WTC11 (cell line): ENCODE measurements around the gene CEP170B. TPM values are rescaled to one million over a fixed set of nuclear protein-coding genes. Genes with fewer than 3 reads are reported as not detected.

Experiments
- ATAC-seq: fragments of 200-7000 bp; cut with Tn5 transposase; 2 replicates; pipeline ENCODE4 v1.10.0; 2021; ENCODE audit warnings: mild to moderate bottlenecking, moderate library complexity
- CTCF ChIA-PET: fragments of 300-600 bp; sonication (Branson Sonifier 250); formaldehyde crosslinking; loops from one replicate; lab custom pipeline; 2021; ENCODE audit warnings: antibody characterized with exemption; lab: Charles Lee
- POLR2A ChIA-PET: fragments of 350-600 bp; sonication (Branson Sonifier 250); formaldehyde crosslinking; loops from one replicate; lab custom pipeline; 2021; ENCODE audit warnings: antibody characterized with exemption; lab: Charles Lee
- DNase-seq: peaks from one replicate; pipeline ENCODE4 v3.0.0; 2021; ENCODE audit warnings: low spot score
- H3K27ac Mint-ChIP-seq: 2 replicates; pipeline ENCODE4 v1.8.0; 2021; ENCODE audit warnings: mixed read lengths
- H3K27me3 Mint-ChIP-seq: 2 replicates; pipeline ENCODE4 v1.8.0; 2021; ENCODE audit warnings: low read depth, mild to moderate bottlenecking, moderate library complexity, mixed read lengths
- H3K36me3 Mint-ChIP-seq: 2 replicates; pipeline ENCODE4 v1.8.0; 2021; ENCODE audit warnings: mixed read lengths
- H3K4me1 Mint-ChIP-seq: 2 replicates; pipeline ENCODE4 v1.8.0; 2022; ENCODE audit warnings: mixed read lengths
- H3K4me3 Mint-ChIP-seq: 2 replicates; pipeline ENCODE4 v1.8.0; 2021; ENCODE audit warnings: mild to moderate bottlenecking, moderate library complexity, mixed read lengths
- H3K9me3 Mint-ChIP-seq: 2 replicates; pipeline ENCODE4 v1.8.0; 2021; ENCODE audit warnings: mixed read lengths
- ATF6 ChIP-seq: sonication (generic); formaldehyde crosslinking; IDR thresholded peaks from 2 replicates; pipeline ENCODE4 v1.8.1; 2023; ENCODE audit warnings: mild to moderate bottlenecking, missing genetic modification reagents
- CBFB ChIP-seq: sonication (generic); formaldehyde crosslinking; IDR thresholded peaks from 2 replicates; pipeline ENCODE4 v1.8.1; 2022; ENCODE audit warnings: mild to moderate bottlenecking, low read depth, missing genetic modification reagents
- CDX4 ChIP-seq: fragments of 250-450 bp; sonication (Bioruptor Pico); IDR thresholded peaks from 2 replicates; pipeline ENCODE4 v1.9.0; 2021; ENCODE audit warnings: moderate library complexity, mild to moderate bottlenecking, inconsistent platforms, borderline replicate concordance
- ESRRA ChIP-seq: sonication (generic); formaldehyde crosslinking; IDR thresholded peaks from 2 replicates; pipeline ENCODE4 v1.8.1; 2022; ENCODE audit warnings: mild to moderate bottlenecking, missing genetic modification reagents, borderline replicate concordance
- FOXJ3 ChIP-seq: sonication (generic); formaldehyde crosslinking; IDR thresholded peaks from 2 replicates; pipeline ENCODE4 v1.9.0; 2021; ENCODE audit warnings: missing genetic modification reagents, mild to moderate bottlenecking, borderline replicate concordance
- FOXP4 ChIP-seq: sonication (generic); formaldehyde crosslinking; IDR thresholded peaks from 2 replicates; pipeline ENCODE4 v1.8.0; 2022; ENCODE audit warnings: mild to moderate bottlenecking, missing genetic modification reagents
- GABPB1 ChIP-seq: sonication (generic); formaldehyde crosslinking; IDR thresholded peaks from 2 replicates; pipeline ENCODE4 v1.8.1; 2023; ENCODE audit warnings: mild to moderate bottlenecking, missing genetic modification reagents
- HMGA2 ChIP-seq: fragments of 250-450 bp; sonication (Bioruptor Pico); IDR thresholded peaks from 2 replicates; pipeline ENCODE4 v1.4.0; 2021; ENCODE audit warnings: mild to moderate bottlenecking, moderate library complexity
- JUN ChIP-seq: sonication (generic); formaldehyde crosslinking; IDR thresholded peaks from 2 replicates; pipeline ENCODE4 v1.8.0; 2023; ENCODE audit warnings: mild to moderate bottlenecking, missing genetic modification reagents
- KAT7 ChIP-seq: sonication (generic); formaldehyde crosslinking; IDR thresholded peaks from 2 replicates; pipeline ENCODE4 v1.8.1; 2023; ENCODE audit warnings: missing genetic modification reagents, mild to moderate bottlenecking, borderline replicate concordance
- MYBL2 ChIP-seq: sonication (generic); formaldehyde crosslinking; IDR thresholded peaks from 2 replicates; pipeline ENCODE4 v1.8.1; 2023; ENCODE audit warnings: mild to moderate bottlenecking, moderate library complexity, missing genetic modification reagents
- SMAD3 ChIP-seq: sonication (generic); formaldehyde crosslinking; IDR thresholded peaks from 2 replicates; pipeline ENCODE4 v1.8.0; 2022; ENCODE audit warnings: missing genetic modification reagents, mild to moderate bottlenecking, borderline replicate concordance
- SOX15 ChIP-seq: fragments of 250-450 bp; sonication (Bioruptor Pico); IDR thresholded peaks from 2 replicates; pipeline ENCODE4 v1.9.0; 2021; ENCODE audit warnings: mild to moderate bottlenecking
- ZNF121 ChIP-seq: sonication (generic); formaldehyde crosslinking; IDR thresholded peaks from 2 replicates; pipeline ENCODE4 v1.8.0; 2023; ENCODE audit warnings: missing genetic modification reagents
- ZNF263 ChIP-seq: sonication (generic); formaldehyde crosslinking; IDR thresholded peaks from 2 replicates; pipeline ENCODE4 v1.8.1; 2022; ENCODE audit warnings: low read depth, mild to moderate bottlenecking, moderate library complexity, missing genetic modification reagents
- ZNF396 ChIP-seq: fragments of 250-450 bp; sonication (Bioruptor Pico); IDR thresholded peaks from 2 replicates; pipeline ENCODE4 v1.8.0; 2021; ENCODE audit warnings: mild to moderate bottlenecking, moderate library complexity, borderline replicate concordance
- ZNF423 ChIP-seq: fragments of 250-450 bp; sonication (Bioruptor Pico); IDR thresholded peaks from 2 replicates; pipeline ENCODE4 v2.1.2; 2022; ENCODE audit warnings: mild to moderate bottlenecking, moderate library complexity
- total RNA-seq: library from RNA; stranded (reverse); gene quantifications from 3 replicates; pipeline ENCODE4 v1.2.3, GENCODE V29; 2021
- TF ChIP-seq, protein P1 (sequence below): sonication (generic); formaldehyde crosslinking; IDR thresholded peaks from 2 replicates; pipeline ENCODE4 v1.8.0; 2022; ENCODE audit warnings: mild to moderate bottlenecking, missing genetic modification reagents
- TF ChIP-seq, protein P2 (sequence below): sonication (generic); formaldehyde crosslinking; IDR thresholded peaks from 2 replicates; pipeline ENCODE4 v1.8.1; 2022; ENCODE audit warnings: low read depth, missing genetic modification reagents, borderline replicate concordance
- TF ChIP-seq, protein P3 (sequence below): sonication (generic); formaldehyde crosslinking; IDR thresholded peaks from 2 replicates; pipeline ENCODE4 v1.8.0; 2023; ENCODE audit warnings: missing genetic modification reagents
- TF ChIP-seq, protein P4 (sequence below): sonication (generic); formaldehyde crosslinking; IDR thresholded peaks from 2 replicates; pipeline ENCODE4 v1.8.1; 2022; ENCODE audit warnings: missing genetic modification reagents, borderline replicate concordance

Gene CEP170B
- total RNA-seq, 1 experiment from 2014 or later, result 47.0 TPM

DNA sequence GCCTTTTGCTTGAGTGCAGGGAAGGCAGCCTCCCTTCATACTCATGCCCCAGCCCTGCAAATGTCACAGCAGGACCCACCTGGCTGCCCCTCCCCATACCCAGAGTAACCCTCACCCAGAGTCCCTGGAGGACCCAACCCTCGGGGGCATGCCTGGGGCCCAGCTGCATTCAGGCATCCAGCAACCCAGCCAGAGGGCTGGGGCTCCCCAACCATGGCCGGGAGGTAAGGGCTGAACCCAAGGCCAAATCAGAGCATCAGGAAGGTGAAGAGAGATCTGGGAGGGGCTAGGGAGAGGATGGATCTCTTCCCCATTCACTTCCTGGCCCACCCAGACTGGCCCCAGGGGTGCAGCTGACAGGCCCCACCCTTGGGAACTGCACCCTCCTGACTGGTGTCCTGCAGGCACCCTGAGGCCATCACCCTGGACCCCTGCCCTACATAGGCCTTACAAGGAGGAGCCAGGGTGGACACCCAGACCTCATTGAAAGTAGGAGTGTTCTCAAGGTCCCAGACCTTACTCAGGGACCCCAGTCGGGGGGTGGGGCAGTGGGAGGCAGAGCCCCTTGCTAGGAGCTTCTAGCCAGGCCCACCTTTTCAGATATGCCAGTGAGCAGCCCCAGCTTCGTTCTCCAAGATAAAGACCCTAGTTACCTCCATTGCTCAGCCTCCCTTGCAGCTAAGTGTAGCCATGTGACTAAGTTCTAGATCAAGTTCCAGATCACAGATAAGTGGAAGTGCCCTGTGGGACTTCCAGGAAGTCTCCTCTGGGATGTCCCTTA, 58.8 kb downstream of the CEP170B start:
- no peaks in the 10 kb centered on the region for H3K27me3 Mint-ChIP-seq
- no peak overlapping the region for H3K27ac Mint-ChIP-seq
- no peak for ATAC-seq
- no peak for TF ChIP-seq ZNF423 (CRISPR knock-in tag)
- TF ChIP-seq, protein P1, sequence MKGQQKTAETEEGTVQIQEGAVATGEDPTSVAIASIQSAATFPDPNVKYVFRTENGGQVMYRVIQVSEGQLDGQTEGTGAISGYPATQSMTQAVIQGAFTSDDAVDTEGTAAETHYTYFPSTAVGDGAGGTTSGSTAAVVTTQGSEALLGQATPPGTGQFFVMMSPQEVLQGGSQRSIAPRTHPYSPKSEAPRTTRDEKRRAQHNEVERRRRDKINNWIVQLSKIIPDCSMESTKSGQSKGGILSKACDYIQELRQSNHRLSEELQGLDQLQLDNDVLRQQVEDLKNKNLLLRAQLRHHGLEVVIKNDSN (CRISPR knock-in tag), result no peak
- no peak for TF ChIP-seq FOXP4 (CRISPR knock-in tag)
- TF ChIP-seq SOX15 (CRISPR knock-in tag), result no peak
- TF ChIP-seq CBFB, result no peak
- TF ChIP-seq ZNF121 (CRISPR knock-in tag), result no peak
- no peak for TF ChIP-seq MYBL2 (CRISPR knock-in tag)
- TF ChIP-seq GABPB1 (CRISPR knock-in tag), result no peak
- TF ChIP-seq, protein P2, sequence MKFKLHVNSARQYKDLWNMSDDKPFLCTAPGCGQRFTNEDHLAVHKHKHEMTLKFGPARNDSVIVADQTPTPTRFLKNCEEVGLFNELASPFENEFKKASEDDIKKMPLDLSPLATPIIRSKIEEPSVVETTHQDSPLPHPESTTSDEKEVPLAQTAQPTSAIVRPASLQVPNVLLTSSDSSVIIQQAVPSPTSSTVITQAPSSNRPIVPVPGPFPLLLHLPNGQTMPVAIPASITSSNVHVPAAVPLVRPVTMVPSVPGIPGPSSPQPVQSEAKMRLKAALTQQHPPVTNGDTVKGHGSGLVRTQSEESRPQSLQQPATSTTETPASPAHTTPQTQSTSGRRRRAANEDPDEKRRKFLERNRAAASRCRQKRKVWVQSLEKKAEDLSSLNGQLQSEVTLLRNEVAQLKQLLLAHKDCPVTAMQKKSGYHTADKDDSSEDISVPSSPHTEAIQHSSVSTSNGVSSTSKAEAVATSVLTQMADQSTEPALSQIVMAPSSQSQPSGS (CRISPR knock-in tag), result no peak
- TF ChIP-seq CDX4, result no peak
- peaks cover 12% of the 10 kb centered on the region for H3K9me3 Mint-ChIP-seq
- ChIA-PET CTCF (interaction anchor here (1.2 to 1.9 kb wide), 2 partner anchors 17 to 28 kb away, joined by 3 to 9 read pairs; no protein-coding TSS in a partner anchor), POLR2A (no interaction called here)
- H3K36me3 Mint-ChIP-seq, result no peaks in the 10 kb centered on the region
- no peak for DNase-seq
- peaks cover 4% of the 10 kb centered on the region; the same call in 1 of the 2 replicates for H3K4me1 Mint-ChIP-seq
- no peak overlapping the region for H3K4me3 Mint-ChIP-seq

GRCh38 chr14:104924421-104925213, 59.5 kb downstream of the CEP170B start, which contains the start of gene PLD4:
Gene PLD4 (plus strand): TSS chr14:104924879. CDS start chr14:104927141, 2,262 bp downstream.
- Mint-ChIP-seq H3K27me3 (no peaks in the 10 kb centered on the region), H3K36me3 (no peaks in the 10 kb centered on the region), H3K4me1 (no peaks in the 10 kb centered on the region; the same call in 1 of the 2 replicates), H3K9me3 (peaks cover 8% of the 10 kb centered on the region), H3K27ac (no peak within 1 kb of the TSS), H3K4me3 (no peak within 1 kb of the TSS)
- ChIA-PET CTCF (interaction anchor here (1.0 to 1.9 kb wide), 3 partner anchors 9 to 29 kb away, joined by 3 to 9 read pairs (median 4); no protein-coding TSS in a partner anchor), POLR2A (no interaction called here)
- ATAC-seq (no peak), DNase-seq (no peak)
- TF ChIP-seq KAT7 (CRISPR knock-in tag) (no peak), GABPB1 (CRISPR knock-in tag) (no peak), FOXJ3 (CRISPR knock-in tag) (no peak), SMAD3 (CRISPR knock-in tag) (no peak), JUN (CRISPR knock-in tag) (no peak), HMGA2 (CRISPR knock-in tag) (no peak), ZNF263 (no peak), ATF6 (no peak), ESRRA (CRISPR knock-in tag) (no peak), ZNF396 (no peak)
- TF ChIP-seq, protein P3, sequence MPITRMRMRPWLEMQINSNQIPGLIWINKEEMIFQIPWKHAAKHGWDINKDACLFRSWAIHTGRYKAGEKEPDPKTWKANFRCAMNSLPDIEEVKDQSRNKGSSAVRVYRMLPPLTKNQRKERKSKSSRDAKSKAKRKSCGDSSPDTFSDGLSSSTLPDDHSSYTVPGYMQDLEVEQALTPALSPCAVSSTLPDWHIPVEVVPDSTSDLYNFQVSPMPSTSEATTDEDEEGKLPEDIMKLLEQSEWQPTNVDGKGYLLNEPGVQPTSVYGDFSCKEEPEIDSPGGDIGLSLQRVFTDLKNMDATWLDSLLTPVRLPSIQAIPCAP (CRISPR knock-in tag), result no peak
- TF ChIP-seq, protein P4, sequence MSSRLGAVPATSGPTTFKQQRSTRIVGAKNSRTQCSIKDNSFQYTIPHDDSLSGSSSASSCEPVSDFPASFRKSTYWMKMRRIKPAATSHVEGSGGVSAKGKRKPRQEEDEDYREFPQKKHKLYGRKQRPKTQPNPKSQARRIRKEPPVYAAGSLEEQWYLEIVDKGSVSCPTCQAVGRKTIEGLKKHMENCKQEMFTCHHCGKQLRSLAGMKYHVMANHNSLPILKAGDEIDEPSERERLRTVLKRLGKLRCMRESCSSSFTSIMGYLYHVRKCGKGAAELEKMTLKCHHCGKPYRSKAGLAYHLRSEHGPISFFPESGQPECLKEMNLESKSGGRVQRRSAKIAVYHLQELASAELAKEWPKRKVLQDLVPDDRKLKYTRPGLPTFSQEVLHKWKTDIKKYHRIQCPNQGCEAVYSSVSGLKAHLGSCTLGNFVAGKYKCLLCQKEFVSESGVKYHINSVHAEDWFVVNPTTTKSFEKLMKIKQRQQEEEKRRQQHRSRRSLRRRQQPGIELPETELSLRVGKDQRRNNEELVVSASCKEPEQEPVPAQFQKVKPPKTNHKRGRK, result no peak
